ENCODE results near the gene NEDD4L.
"Not testable (repeated sequence)": the region's sequence is repeated elsewhere in the genome, so short reads cannot be mapped to it uniquely, and the experiment has no call there.

The NEDD4L gene

GRCh38 chr18:58027341-58027740 is 16.7 kb upstream of the NEDD4L start:
- DNase-seq: no peak

GRCh38 chr18:58028109-58028784 is 15.8 kb upstream of the NEDD4L start:
- no peak for DNase-seq

GRCh38 chr18:58032233-58032632 is 11.8 kb upstream of the NEDD4L start:
- DNase-seq: no peak

- no peak for DNase-seq
These were observed 10.8 kb upstream of the NEDD4L start for GRCh38 chr18:58033216-58033615.

- DNase-seq: no peak
These were observed 9.7 kb upstream of the NEDD4L start for GRCh38 chr18:58034370-58034769.

GRCh38 chr18:58037163-58037562 is 6.9 kb upstream of the NEDD4L start:
- DNase-seq: no peak

GRCh38 chr18:58038063-58038462 is 6.0 kb upstream of the NEDD4L start:
- DNase-seq: no peak

GRCh38 chr18:58041633-58042032 is 2.4 kb upstream of the NEDD4L start:
- no peak for DNase-seq

GRCh38 chr18:58042826-58043490 is 1.1 kb upstream of the NEDD4L start:
- DNase-seq: no peak

GRCh38 chr18:58044370-58045241 is 580 bp downstream of the NEDD4L start:
- DNase-seq: no peak

GRCh38 chr18:58045242-58046092 is 1.4 kb downstream of the NEDD4L start:
- peak; percentile 55 for DNase-seq

- no peak for DNase-seq
These were observed 2.2 kb downstream of the NEDD4L start for GRCh38 chr18:58046093-58046793.

GRCh38 chr18:58046794-58047555 is 2.9 kb downstream of the NEDD4L start:
- DNase-seq: no peak

- DNase-seq: no peak
These were observed 3.5 kb downstream of the NEDD4L start for GRCh38 chr18:58047556-58047882.

- DNase-seq: no peak
These were observed 4.1 kb downstream of the NEDD4L start for GRCh38 chr18:58048081-58048642.

GRCh38 chr18:58049000-58049688 is 5.1 kb downstream of the NEDD4L start:
- DNase-seq: no peak

GRCh38 chr18:58050963-58051362 is 6.9 kb downstream of the NEDD4L start:
- DNase-seq: not testable (repeated sequence)

- DNase-seq: no peak
These were observed 7.9 kb downstream of the NEDD4L start for GRCh38 chr18:58051765-58052460.

- DNase-seq: no peak
These were observed 8.9 kb downstream of the NEDD4L start for GRCh38 chr18:58052960-58053359.

Measured in NCI-H1048 (cell line).